Kidney glomerular epithelial cell (primary cell): ENCODE measurements around the gene CCP110.

Experiments
- DNase-seq: peaks from one replicate; lab custom pipeline; 2025; lab: John Stamatoyannopoulos, UW

Gene CCP110

GRCh38 chr16:19549673-19550072 is 25.9 kb downstream of the CCP110 start:
- DNase-seq = no peak

- DNase-seq = peak; percentile 97
Measured at GRCh38 chr16:19555186-19555937, 31.6 kb downstream of the CCP110 start, which contains the start of gene VPS35L. Gene VPS35L (plus strand): TSS chr16:19555703. CDS start chr16:19555730, 27 bp downstream.

- DNase-seq = peak; percentile 41
Measured at GRCh38 chr16:19555938-19556771, 32.4 kb downstream of the CCP110 start.

- DNase-seq = peak; percentile 28
Measured at GRCh38 chr16:19559242-19559910, 35.6 kb downstream of the CCP110 start.

GRCh38 chr16:19560078-19560477 is 36.3 kb downstream of the CCP110 start:
- DNase-seq = no peak

- DNase-seq = no peak
Measured at GRCh38 chr16:19563377-19563776, 39.6 kb downstream of the CCP110 start.

GRCh38 chr16:19566362-19566761 is 42.6 kb downstream of the CCP110 start:
- no peak for DNase-seq

GRCh38 chr16:19567560-19567959 is 43.8 kb downstream of the CCP110 start:
- DNase-seq = no peak

- DNase-seq = no peak
Measured at GRCh38 chr16:19573997-19574396, 50.3 kb downstream of the CCP110 start.

GRCh38 chr16:19574615-19575014 is 50.9 kb downstream of the CCP110 start:
- DNase-seq = no peak

GRCh38 chr16:19578378-19578971 is 54.7 kb downstream of the CCP110 start:
- no peak for DNase-seq

GRCh38 chr16:19582050-19582831 is 58.5 kb downstream of the CCP110 start:
- DNase-seq = no peak

- DNase-seq = peak; percentile 23
Measured at GRCh38 chr16:19583665-19584300, 60.0 kb downstream of the CCP110 start.

- DNase-seq = no peak
Measured at GRCh38 chr16:19588661-19589060, 64.9 kb downstream of the CCP110 start.

GRCh38 chr16:19589106-19589505 is 65.4 kb downstream of the CCP110 start:
- no peak for DNase-seq

GRCh38 chr16:19589771-19590302 is 66.1 kb downstream of the CCP110 start:
- no peak for DNase-seq

GRCh38 chr16:19595043-19595767 is 71.5 kb downstream of the CCP110 start:
- DNase-seq = peak; percentile 80

GRCh38 chr16:19598805-19599510 is 75.2 kb downstream of the CCP110 start:
- no peak for DNase-seq
